KG1 (cell line): Measurements from ENCODE around the gene VPS50.
"Not testable (repeated sequence)": the region's sequence is repeated elsewhere in the genome, so short reads cannot be mapped to it uniquely, and the experiment has no call there.

Experiments used
- DNase-seq: peaks from one replicate; lab custom pipeline; 2025; lab: John Stamatoyannopoulos, UW

VPS50 gene

DNA sequence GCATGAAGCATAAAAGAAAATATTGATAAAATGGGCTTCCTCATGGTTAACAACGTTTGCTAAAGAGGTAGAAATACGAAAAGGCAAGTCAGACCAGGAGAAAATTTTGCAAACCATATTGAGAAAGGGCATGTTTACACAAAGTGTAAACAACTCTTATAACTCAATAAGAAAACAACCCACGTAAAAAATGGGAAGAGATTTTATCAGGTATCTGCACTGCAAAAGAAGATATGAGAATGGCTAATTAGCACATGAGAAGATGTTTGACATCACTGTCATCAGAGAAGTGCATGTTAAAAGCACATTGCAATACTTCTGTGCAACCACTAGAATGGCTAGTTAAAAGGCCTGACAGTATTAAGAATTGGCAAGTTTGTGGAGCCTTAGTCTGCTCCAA lies 99.5 kb downstream of the VPS50 start:
- DNase-seq = no peak

- no peak for DNase-seq
Measured at GRCh38 chr7:93332172-93332571, 100.0 kb downstream of the VPS50 start.

GRCh38 chr7:93337052-93337451 lies 104.9 kb downstream of the VPS50 start:
- DNase-seq = no peak

DNA sequence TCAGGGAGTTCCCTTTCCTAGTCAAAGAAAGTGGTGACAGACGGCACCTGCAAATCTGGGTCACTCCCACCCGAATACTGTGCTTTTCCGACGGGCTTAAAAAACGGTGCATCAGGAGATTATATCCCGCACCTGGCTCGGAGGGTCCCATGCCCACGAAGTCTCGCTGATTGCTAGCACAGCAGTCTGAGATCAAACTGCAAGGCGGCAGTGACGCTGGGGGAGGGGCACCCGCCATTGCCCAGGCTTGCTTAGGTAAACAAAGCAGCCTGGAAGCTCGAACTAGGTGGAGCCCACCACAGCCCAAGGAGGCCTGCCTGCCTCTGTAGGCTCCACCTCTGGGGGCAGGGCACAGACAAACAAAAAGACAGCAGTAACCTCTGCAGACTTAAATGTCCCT lies 110.0 kb downstream of the VPS50 start:
- not testable (repeated sequence) for DNase-seq

- no peak for DNase-seq
Measured at GRCh38 chr7:93350338-93350737, 118.2 kb downstream of the VPS50 start.

DNA sequence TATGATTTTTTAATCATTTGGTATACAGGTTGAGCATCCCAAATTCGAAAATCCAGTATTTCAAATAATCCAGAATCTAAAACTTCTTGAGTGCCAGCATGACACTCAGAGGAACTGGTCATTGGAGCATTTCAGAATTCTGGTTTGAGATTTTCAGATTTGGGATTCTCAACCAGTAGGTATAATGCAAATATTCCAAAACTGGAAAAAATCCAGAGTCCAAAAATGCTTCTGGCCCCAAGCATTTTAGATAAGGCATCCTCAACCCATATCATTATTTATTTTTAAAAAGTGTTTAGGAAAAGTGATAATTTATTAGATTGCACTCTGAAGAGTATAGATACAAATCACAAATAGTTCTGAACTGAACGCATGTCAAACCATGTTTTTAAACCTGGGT lies 120.7 kb downstream of the VPS50 start:
- no peak for DNase-seq

GRCh38 chr7:93354815-93355214 lies 122.6 kb downstream of the VPS50 start:
- no peak for DNase-seq

- DNase-seq = no peak
Measured at GRCh38 chr7:93359520-93360198, 127.5 kb downstream of the VPS50 start.

DNA sequence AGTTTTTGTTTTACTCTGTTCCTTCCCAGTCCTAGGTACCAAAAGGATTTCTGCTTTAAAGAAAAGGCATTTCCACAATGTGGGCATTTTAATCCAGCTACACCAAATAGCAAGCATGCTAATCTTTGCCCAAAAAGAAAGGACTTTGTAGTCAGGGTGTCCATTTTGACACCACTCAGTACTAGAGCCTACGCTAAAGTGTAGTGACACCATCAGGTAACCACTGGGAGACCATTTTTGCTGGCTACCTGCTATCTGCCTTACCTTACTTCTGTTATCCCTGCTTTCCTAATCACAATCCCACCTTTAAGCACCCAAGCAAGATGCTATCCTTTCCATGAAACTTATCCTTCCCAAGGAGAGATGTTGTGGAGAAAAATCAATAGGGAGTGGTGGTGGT lies 129.7 kb downstream of the VPS50 start:
- no peak for DNase-seq

DNA sequence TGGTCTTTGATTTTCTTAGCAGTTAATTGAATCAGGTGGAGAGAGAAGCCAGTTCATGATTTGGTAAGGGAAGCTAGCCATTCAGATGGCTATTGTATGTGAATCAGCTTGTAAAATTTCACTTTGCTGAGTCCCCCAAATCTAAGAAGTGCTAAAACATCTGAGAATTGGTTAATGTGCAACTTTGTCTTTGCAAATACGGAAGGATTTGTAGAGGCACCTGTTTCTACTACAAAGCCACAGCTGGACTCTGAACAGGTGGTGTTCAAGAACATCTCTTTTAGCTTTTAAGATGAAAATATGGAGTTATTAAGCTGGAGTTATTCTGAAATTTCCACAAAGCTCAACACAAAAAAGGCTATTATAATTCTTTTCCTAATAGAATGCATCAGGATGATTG lies 132.6 kb downstream of the VPS50 start:
- DNase-seq = no peak

GRCh38 chr7:93365341-93365740 lies 133.2 kb downstream of the VPS50 start:
- no peak for DNase-seq

- DNase-seq = no peak
Measured at GRCh38 chr7:93366816-93367215, 134.7 kb downstream of the VPS50 start.

GRCh38 chr7:93367254-93367653 lies 135.1 kb downstream of the VPS50 start:
- no peak for DNase-seq

GRCh38 chr7:93370937-93371336 lies 138.8 kb downstream of the VPS50 start:
- not testable (repeated sequence) for DNase-seq

- no peak for DNase-seq
Measured at GRCh38 chr7:93373537-93373936, 141.4 kb downstream of the VPS50 start.

- no peak for DNase-seq
Measured at GRCh38 chr7:93374345-93374940, 142.3 kb downstream of the VPS50 start.

GRCh38 chr7:93375603-93376002 lies 143.4 kb downstream of the VPS50 start:
- DNase-seq = no peak

DNA sequence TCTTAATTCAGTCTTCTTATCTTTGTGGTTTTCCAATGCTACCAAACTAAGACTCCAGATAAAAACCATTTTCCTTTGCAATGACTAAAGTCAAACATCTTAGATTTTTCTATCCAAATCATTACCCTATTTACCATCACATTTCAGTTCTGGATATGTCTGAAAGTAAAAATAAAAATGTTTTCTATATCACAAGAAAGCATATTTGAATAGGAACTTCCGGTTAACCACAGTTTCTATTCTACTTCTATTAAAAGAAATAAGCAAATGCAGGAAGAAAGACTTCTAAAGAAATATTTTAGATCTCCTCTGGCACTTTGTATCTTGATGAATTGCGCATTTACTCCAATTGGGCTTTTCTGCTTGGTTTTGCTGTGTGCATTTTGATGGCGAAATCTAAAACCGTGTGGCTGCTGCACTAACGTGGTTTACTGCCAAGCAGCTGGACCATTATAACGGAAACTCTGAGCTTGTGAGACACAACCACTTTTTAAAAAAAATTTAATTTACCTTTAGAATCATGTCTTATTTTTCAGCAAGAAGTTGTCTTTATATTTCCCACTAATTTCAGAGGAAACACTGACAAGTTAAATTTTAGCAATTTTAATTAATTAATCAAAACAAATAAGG lies 146.1 kb downstream of the VPS50 start:
- DNase-seq = no peak

DNA sequence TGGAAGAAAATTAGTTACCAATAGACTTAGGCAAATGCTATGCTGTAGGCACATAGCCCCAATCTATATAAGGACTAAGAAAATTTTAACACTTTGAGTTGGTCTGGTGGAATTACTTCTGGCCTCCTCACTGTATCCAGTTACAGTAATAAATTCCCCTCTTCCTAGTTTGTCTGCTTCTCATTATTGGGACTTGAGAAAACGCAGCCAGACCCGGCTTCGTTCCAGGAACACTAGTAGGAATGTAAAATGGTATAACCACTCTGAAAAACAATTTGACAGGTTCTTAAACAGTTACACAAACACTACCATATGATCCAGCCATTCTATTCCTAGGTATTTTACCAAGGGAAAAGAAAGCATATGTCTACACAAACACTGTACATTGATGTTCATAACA lies 150.2 kb downstream of the VPS50 start:
- no peak for DNase-seq

GRCh38 chr7:93390660-93391059 lies 158.5 kb downstream of the VPS50 start:
- DNase-seq = no peak

DNA sequence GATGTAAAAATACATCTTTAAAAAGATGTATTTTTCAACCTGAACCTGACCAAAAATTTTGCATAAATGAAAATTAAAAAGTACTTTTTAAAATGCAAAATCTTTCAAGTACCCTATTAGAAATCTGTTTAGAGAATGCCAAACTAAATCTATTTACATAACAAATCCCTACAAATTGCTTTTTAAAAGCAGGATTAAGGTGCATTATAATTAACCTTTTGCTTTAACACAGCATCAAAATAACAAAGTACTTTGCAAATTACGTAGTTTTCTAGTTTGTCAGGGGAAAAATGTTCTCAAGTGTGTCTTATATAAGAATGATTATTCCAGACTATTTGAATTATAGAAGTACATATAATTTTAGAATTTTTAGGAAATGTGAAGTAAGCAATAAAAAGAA lies 160.8 kb downstream of the VPS50 start:
- no peak for DNase-seq

GRCh38 chr7:93399642-93400041 lies 167.5 kb downstream of the VPS50 start:
- no peak for DNase-seq

DNA sequence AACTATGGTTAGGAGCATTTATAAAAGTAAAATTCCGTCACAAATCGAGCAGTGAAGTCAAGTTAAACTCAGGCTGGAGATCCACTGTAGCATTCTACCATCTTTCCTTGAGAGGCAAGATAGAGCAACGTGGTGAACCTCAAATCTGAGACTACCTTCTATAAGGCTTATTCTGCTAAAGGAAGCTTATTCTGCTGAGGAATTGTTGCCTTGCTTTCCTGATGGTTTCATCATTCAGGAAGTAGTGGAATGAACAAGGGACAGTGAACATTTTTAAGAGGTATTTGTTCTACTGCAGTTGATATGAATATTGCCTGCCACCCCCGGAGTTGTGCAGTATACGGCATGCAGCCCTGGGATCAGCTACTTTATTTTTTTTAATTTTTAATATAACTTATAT lies 170.8 kb downstream of the VPS50 start:
- no peak for DNase-seq

DNA sequence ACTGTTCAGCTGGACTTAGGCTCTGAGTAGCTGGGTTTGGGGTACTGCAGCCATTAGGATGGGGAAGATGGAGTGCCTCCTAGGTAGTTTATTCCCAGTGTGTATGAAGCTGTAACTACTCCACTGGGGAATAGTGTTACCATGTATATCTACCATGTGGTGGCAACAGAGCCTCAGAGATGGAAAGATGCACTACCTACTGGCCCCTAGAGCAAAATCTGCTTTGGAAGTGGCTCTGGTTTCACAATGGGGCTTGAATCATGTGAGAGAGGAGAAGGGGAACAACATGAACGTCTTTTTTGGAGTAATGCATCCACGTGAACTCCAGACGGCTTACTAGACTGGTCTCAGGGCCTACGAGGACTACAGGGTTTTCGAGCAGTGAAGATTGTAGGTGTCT lies 175.1 kb downstream of the VPS50 start:
- no peak for DNase-seq
